Measurements from ENCODE around the gene EGFR.

DNA sequence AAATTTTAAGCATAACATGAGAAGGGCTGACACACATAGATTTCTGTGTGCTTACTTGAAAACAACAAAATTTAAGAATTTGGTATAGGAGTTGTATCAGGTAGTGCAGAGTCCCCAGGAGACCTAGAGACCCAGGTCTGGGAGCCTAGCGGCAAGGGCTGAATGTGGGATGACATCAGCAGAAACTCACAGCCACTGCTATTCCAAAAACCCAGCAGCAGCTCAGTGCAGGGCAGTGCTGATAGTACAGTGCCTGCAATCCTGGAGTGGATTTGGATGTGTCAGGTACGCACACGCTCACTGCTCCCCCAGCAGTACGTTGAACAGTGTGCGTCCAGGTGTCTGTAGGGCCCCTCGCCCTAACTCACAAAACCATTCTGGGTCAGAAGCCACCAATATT, 87.1 kb downstream of the EGFR start:
- TF ChIP-seq ZNF302 (CRISPR knock-in tag; IDR thresholded peaks at IDR 0.05): no peak
- no peak for TF ChIP-seq MYC (IDR thresholded peaks at IDR 0.05; ENCODE audit: borderline replicate concordance, low read length)
- TF ChIP-seq, protein P1, sequence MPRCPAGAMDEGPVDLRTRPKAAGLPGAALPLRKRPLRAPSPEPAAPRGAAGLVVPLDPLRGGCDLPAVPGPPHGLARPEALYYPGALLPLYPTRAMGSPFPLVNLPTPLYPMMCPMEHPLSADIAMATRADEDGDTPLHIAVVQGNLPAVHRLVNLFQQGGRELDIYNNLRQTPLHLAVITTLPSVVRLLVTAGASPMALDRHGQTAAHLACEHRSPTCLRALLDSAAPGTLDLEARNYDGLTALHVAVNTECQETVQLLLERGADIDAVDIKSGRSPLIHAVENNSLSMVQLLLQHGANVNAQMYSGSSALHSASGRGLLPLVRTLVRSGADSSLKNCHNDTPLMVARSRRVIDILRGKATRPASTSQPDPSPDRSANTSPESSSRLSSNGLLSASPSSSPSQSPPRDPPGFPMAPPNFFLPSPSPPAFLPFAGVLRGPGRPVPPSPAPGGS (IDR thresholded peaks at IDR 0.05): no peak
- TF ChIP-seq CTCF (IDR thresholded peaks at IDR 0.05): no peak
- TF ChIP-seq TP53 (CRISPR knock-in tag; IDR thresholded peaks at IDR 0.05): no peak
- TF ChIP-seq FOSB (CRISPR knock-in tag; IDR thresholded peaks at IDR 0.05): no peak
- TF ChIP-seq ZC3H11A (IDR thresholded peaks at IDR 0.05): no peak
- TF ChIP-seq CEBPB (IDR thresholded peaks at IDR 0.05): no peak
- TF ChIP-seq JUNB (IDR thresholded peaks at IDR 0.05): no peak
- no peak for TF ChIP-seq CBX8 (IDR thresholded peaks at IDR 0.05)
- no peak for TF ChIP-seq RARB (CRISPR knock-in tag; IDR thresholded peaks at IDR 0.05)
- TF ChIP-seq KDM1A (IDR thresholded peaks at IDR 0.05; ENCODE audit: low read depth): no peak
- TF ChIP-seq, protein P2, sequence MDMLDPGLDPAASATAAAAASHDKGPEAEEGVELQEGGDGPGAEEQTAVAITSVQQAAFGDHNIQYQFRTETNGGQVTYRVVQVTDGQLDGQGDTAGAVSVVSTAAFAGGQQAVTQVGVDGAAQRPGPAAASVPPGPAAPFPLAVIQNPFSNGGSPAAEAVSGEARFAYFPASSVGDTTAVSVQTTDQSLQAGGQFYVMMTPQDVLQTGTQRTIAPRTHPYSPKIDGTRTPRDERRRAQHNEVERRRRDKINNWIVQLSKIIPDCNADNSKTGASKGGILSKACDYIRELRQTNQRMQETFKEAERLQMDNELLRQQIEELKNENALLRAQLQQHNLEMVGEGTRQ (IDR thresholded peaks at IDR 0.05): no peak
- no peak for TF ChIP-seq MAX (IDR thresholded peaks at IDR 0.05)

Data from A549 (cell line).